Memory B cell (primary cell): Measurements from ENCODE around the gene TFB1M.
"Not testable (repeated sequence)": the region's sequence is repeated elsewhere in the genome, so short reads cannot be mapped to it uniquely, and the experiment has no call there.

Experiments used
- ATAC-seq: fragments of 150-1000 bp; cut with Tn5 transposase; 2 replicates; pipeline ENCODE4 v1.10.0; 2021; ENCODE audit warnings: low read depth, mild to moderate bottlenecking, moderate library complexity
- DNase-seq, 2 donors: peaks; one replicate each; pipeline ENCODE4 v3.0.0; 2022; ENCODE audit warnings: low spot score in 2 of 2
- H3K27ac Mint-ChIP-seq: one replicate; pipeline ENCODE4 v1.8.0; 2022; ENCODE audit warnings: mild to moderate bottlenecking, moderate library complexity, mixed read lengths
- H3K27me3 Mint-ChIP-seq: one replicate; pipeline ENCODE4 v1.8.0; 2022; ENCODE audit warnings: mixed read lengths
- H3K36me3 Mint-ChIP-seq: one replicate; pipeline ENCODE4 v1.8.0; 2022; ENCODE audit warnings: mild to moderate bottlenecking, mixed read lengths
- H3K4me1 Mint-ChIP-seq: one replicate; pipeline ENCODE4 v1.8.0; 2022; ENCODE audit warnings: mixed read lengths
- H3K4me3 Mint-ChIP-seq: one replicate; pipeline ENCODE4 v1.8.0; 2022; ENCODE audit warnings: mild to moderate bottlenecking, moderate library complexity, mixed read lengths
- H3K9me3 Mint-ChIP-seq: one replicate; pipeline ENCODE4 v1.8.0; 2022; ENCODE audit warnings: mixed read lengths

TFB1M gene

GRCh38 chr6:155324993-155325392 lies 10.7 kb upstream of the TFB1M start:
- peaks cover 7% of the 10 kb centered on the region for H3K4me1 Mint-ChIP-seq
- no peaks in the 10 kb centered on the region for H3K27me3 Mint-ChIP-seq
- no peak overlapping the region for H3K4me3 Mint-ChIP-seq
- no peaks in the 10 kb centered on the region for H3K36me3 Mint-ChIP-seq
- DNase-seq (no peak), ATAC-seq (no peak)
- H3K27ac Mint-ChIP-seq, result no peak overlapping the region
- H3K9me3 Mint-ChIP-seq, result no peaks in the 10 kb centered on the region

- Mint-ChIP-seq H3K27ac (no peak overlapping the region), H3K9me3 (no peaks in the 10 kb centered on the region), H3K27me3 (no peaks in the 10 kb centered on the region), H3K36me3 (no peaks in the 10 kb centered on the region), H3K4me1 (peaks cover 13% of the 10 kb centered on the region), H3K4me3 (no peak overlapping the region)
- DNase-seq, result no peak
- no peak for ATAC-seq
Measured at GRCh38 chr6:155324172-155324571, 9.9 kb upstream of the TFB1M start.

- no peak for DNase-seq
- Mint-ChIP-seq H3K4me3 (peak overlapping the region; percentile 44), H3K27ac (no peak overlapping the region)
Measured at GRCh38 chr6:155319902-155320301, 5.6 kb upstream of the TFB1M start.

GRCh38 chr6:155317186-155317585 lies 2.9 kb upstream of the TFB1M start:
- Mint-ChIP-seq H3K27ac (no peak overlapping the region), H3K27me3 (no peaks in the 10 kb centered on the region), H3K4me1 (peaks cover 17% of the 10 kb centered on the region), H3K4me3 (no peak overlapping the region), H3K36me3 (peaks cover 1% of the 10 kb centered on the region), H3K9me3 (no peaks in the 10 kb centered on the region)
- DNase-seq (no peak), ATAC-seq (no peak)

More at GRCh38 chr6:155319902-155320301, 5.6 kb upstream of the TFB1M start:
- Mint-ChIP-seq H3K4me1 (peaks cover 13% of the 10 kb centered on the region), H3K9me3 (no peaks in the 10 kb centered on the region), H3K27me3 (no peaks in the 10 kb centered on the region), H3K36me3 (no peaks in the 10 kb centered on the region)
- peak; percentile 52 for ATAC-seq

- Mint-ChIP-seq H3K4me1 (peaks cover 17% of the 10 kb centered on the region), H3K36me3 (peaks cover 2% of the 10 kb centered on the region), H3K9me3 (no peaks in the 10 kb centered on the region), H3K27me3 (no peaks in the 10 kb centered on the region), H3K27ac (no peak overlapping the region), H3K4me3 (no peak overlapping the region)
- ATAC-seq, result no peak
- no peak for DNase-seq
Measured at GRCh38 chr6:155316419-155316818, 2.1 kb upstream of the TFB1M start.

- ATAC-seq (no peak), DNase-seq (no peak)
- Mint-ChIP-seq H3K36me3 (peaks cover 2% of the 10 kb centered on the region), H3K4me1 (peaks cover 17% of the 10 kb centered on the region), H3K9me3 (no peaks in the 10 kb centered on the region), H3K27me3 (no peaks in the 10 kb centered on the region), H3K4me3 (peak overlapping the region; percentile 91), H3K27ac (peak overlapping the region; percentile 97)
Measured at GRCh38 chr6:155315516-155315871, 1.2 kb upstream of the TFB1M start.

- no peaks in the 10 kb centered on the region for H3K9me3 Mint-ChIP-seq
- H3K4me1 Mint-ChIP-seq, result peaks cover 14% of the 10 kb centered on the region
- peaks cover 5% of the 10 kb centered on the region for H3K36me3 Mint-ChIP-seq
- DNase-seq, result no peak
- peak; percentile 55 for ATAC-seq
- H3K27ac Mint-ChIP-seq, result peak overlapping the region; percentile 97
- no peaks in the 10 kb centered on the region for H3K27me3 Mint-ChIP-seq
- H3K4me3 Mint-ChIP-seq, result peak overlapping the region; percentile 91
Measured at GRCh38 chr6:155314773-155315515, 660 bp upstream of the TFB1M start.

GRCh38 chr6:155313602-155314091 lies 637 bp downstream of the TFB1M start:
- Mint-ChIP-seq H3K4me3 (peak overlapping the region; percentile 91), H3K27me3 (no peaks in the 10 kb centered on the region), H3K4me1 (peaks cover 14% of the 10 kb centered on the region), H3K9me3 (no peaks in the 10 kb centered on the region), H3K27ac (peak overlapping the region; percentile 97), H3K36me3 (peaks cover 10% of the 10 kb centered on the region)
- DNase-seq (no peak), ATAC-seq (peak; percentile 7)

- not testable (repeated sequence) for H3K27me3 Mint-ChIP-seq, H3K27ac Mint-ChIP-seq, ATAC-seq, DNase-seq, H3K9me3 Mint-ChIP-seq
- H3K4me3 Mint-ChIP-seq, result peak overlapping the region; percentile 44
- peaks cover 14% of the 10 kb centered on the region for H3K36me3 Mint-ChIP-seq
- H3K4me1 Mint-ChIP-seq, result peaks cover 14% of the 10 kb centered on the region
Measured at GRCh38 chr6:155312950-155313349, 1.3 kb downstream of the TFB1M start.

GRCh38 chr6:155311583-155311982 lies 2.7 kb downstream of the TFB1M start:
- no peak overlapping the region for H3K4me3 Mint-ChIP-seq
- peaks cover 14% of the 10 kb centered on the region for H3K4me1 Mint-ChIP-seq
- H3K27ac Mint-ChIP-seq, result no peak overlapping the region
- H3K9me3 Mint-ChIP-seq, result no peaks in the 10 kb centered on the region
- DNase-seq (no peak), ATAC-seq (no peak)
- H3K27me3 Mint-ChIP-seq, result no peaks in the 10 kb centered on the region
- H3K36me3 Mint-ChIP-seq, result peaks cover 21% of the 10 kb centered on the region

- Mint-ChIP-seq H3K9me3 (no peaks in the 10 kb centered on the region), H3K27me3 (no peaks in the 10 kb centered on the region), H3K36me3 (peaks cover 24% of the 10 kb centered on the region), H3K4me3 (no peak overlapping the region), H3K4me1 (peaks cover 14% of the 10 kb centered on the region), H3K27ac (peak overlapping the region; percentile 38)
- ATAC-seq (no peak), DNase-seq (no peak)
Measured at GRCh38 chr6:155311086-155311485, 3.2 kb downstream of the TFB1M start.

- Mint-ChIP-seq H3K36me3 (peaks cover 24% of the 10 kb centered on the region), H3K4me3 (no peak overlapping the region), H3K4me1 (peaks cover 14% of the 10 kb centered on the region), H3K27ac (no peak overlapping the region), H3K27me3 (no peaks in the 10 kb centered on the region), H3K9me3 (no peaks in the 10 kb centered on the region)
- no peak for ATAC-seq
- no peak for DNase-seq
Measured at GRCh38 chr6:155310596-155310995, 3.7 kb downstream of the TFB1M start.

- H3K4me3 Mint-ChIP-seq, result no peak overlapping the region
- ATAC-seq (no peak), DNase-seq (no peak)
- no peaks in the 10 kb centered on the region for H3K27me3 Mint-ChIP-seq
- H3K36me3 Mint-ChIP-seq, result peaks cover 29% of the 10 kb centered on the region
- H3K9me3 Mint-ChIP-seq, result no peaks in the 10 kb centered on the region
- peaks cover 13% of the 10 kb centered on the region for H3K4me1 Mint-ChIP-seq
- no peak overlapping the region for H3K27ac Mint-ChIP-seq
Measured at GRCh38 chr6:155309150-155309549, 5.1 kb downstream of the TFB1M start.

GRCh38 chr6:155306958-155307357 lies 7.3 kb downstream of the TFB1M start:
- Mint-ChIP-seq H3K27me3 (no peaks in the 10 kb centered on the region), H3K4me1 (peaks cover 11% of the 10 kb centered on the region), H3K9me3 (no peaks in the 10 kb centered on the region), H3K4me3 (no peak overlapping the region), H3K27ac (no peak overlapping the region), H3K36me3 (peaks cover 36% of the 10 kb centered on the region)
- ATAC-seq (no peak), DNase-seq (no peak)

GRCh38 chr6:155303361-155303870 lies 10.9 kb downstream of the TFB1M start:
- Mint-ChIP-seq H3K36me3 (peaks cover 36% of the 10 kb centered on the region), H3K27ac (no peak overlapping the region), H3K4me1 (peaks cover 6% of the 10 kb centered on the region), H3K4me3 (no peak overlapping the region), H3K27me3 (no peaks in the 10 kb centered on the region), H3K9me3 (no peaks in the 10 kb centered on the region)
- ATAC-seq, result no peak
- DNase-seq, result no peak
